Mucosa of descending colon (tissue), 3 donors: ENCODE data around the gene ATP2C2. TPM values are rescaled to one million over a fixed set of nuclear protein-coding genes. Genes with fewer than 3 reads are reported as not detected.
"Not testable (repeated sequence)": the region's sequence is repeated elsewhere in the genome, so short reads cannot be mapped to it uniquely, and the experiment has no call there.

Experiments
- ATAC-seq: fragments of 200-7000 bp; cut with Tn5 transposase; one replicate; pipeline ENCODE4 v1.9.1; 2020; ENCODE audit warnings: mild to moderate bottlenecking, moderate library complexity
- DNase-seq, 3 donors: peaks; one replicate each; pipeline ENCODE4 v3.0.0-alpha.2; 2020
- H3K36me3 ChIP-seq: fragments of 200-600 bp; one replicate; pipeline ENCODE4 v1.8.0; 2021; ENCODE audit warnings: low read depth, mild to moderate bottlenecking
- H3K4me1 ChIP-seq: fragments of 200-600 bp; one replicate; pipeline ENCODE4 v1.8.0; 2021; ENCODE audit warnings: low read depth, mild to moderate bottlenecking
- H3K4me3 ChIP-seq: fragments of 200-600 bp; one replicate; pipeline ENCODE4 v1.8.0; 2021; ENCODE audit warnings: mild to moderate bottlenecking
- H3K9me3 ChIP-seq: fragments of 200-600 bp; one replicate; pipeline ENCODE4 v1.8.0; 2021; ENCODE audit warnings: mild to moderate bottlenecking
- CTCF ChIP-seq: fragments of 200-600 bp; IDR thresholded peaks from one replicate; pipeline ENCODE4 v1.8.0; 2022; ENCODE audit warnings: antibody characterized with exemption, mild to moderate bottlenecking
- intact Hi-C, 2 donors: fragments of 100-400 bp; cut with DNase I in 1 of 2; cut with micrococcal nuclease in 1 of 2; formaldehyde crosslinking; loops; one replicate each; pipeline versions ENCODE4 v1.11.0 to v1.11.1; 2022; cut with DNase I, micrococcal nuclease
- total RNA-seq, 3 donors: library from RNA; stranded (reverse); fragmentation: NEBNext Ultra II Directional in 2 of 3; extraction: Animal tissue kit (Norgen Biotek cat#: 25700) in 2 of 3; gene quantifications; one replicate each; pipeline versions ENCODE4 v1.2.1 to v1.2.4, GENCODE V29; 2021 to 2023
- donor health status: DM: no; HTN: no; CAD: no; lungs with moderate emphysema.
- donor health status: DM: no; HTN: no; CAD: no.
- donor health status: DM: no; HTN: yes; CAD: no.

Gene ATP2C2
- total RNA-seq, 3 donors from 2014 or later = 98.8 to 322 (median 159) TPM

DNA sequence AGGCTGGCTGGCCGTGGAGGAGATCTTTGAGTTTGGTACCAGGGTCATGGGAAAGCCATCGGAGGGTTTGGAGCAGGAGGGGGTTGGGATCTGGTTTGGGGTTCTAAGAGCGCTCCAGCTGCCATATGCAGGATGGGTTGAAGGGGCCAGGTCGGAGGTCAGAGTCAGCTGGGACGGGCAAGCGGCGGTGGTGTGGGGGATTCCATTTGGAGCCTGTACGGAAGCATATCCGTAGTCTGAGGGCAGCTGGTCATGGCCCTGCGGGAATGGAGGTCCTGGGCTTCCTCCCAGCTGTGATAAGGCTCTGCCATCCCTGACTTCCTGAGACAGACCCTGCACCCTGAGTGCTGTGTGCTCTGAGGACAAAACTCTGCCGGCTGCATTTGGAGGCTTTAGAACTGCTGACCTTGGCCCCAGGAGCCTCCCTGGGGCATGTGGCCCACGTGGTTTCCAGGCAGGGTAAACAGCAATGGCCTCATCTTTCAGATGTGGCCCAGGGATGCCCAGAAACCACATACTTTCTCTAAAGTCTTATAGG, 46.5 kb downstream of the ATP2C2 start:
- intact Hi-C loops = no loop called here
- DNase-seq (no peak), ATAC-seq (peak; percentile 9)
- no peak for TF ChIP-seq CTCF
- no peaks in the 10 kb centered on the region for H3K36me3 ChIP-seq
- no peak overlapping the region for H3K4me3 ChIP-seq
- no peaks in the 10 kb centered on the region for H3K9me3 ChIP-seq
- no peaks in the 10 kb centered on the region for H3K4me1 ChIP-seq

- Histone ChIP-seq H3K4me3 (no peak overlapping the region), H3K36me3 (no peaks in the 10 kb centered on the region), H3K9me3 (no peaks in the 10 kb centered on the region), H3K4me1 (no peaks in the 10 kb centered on the region)
- intact Hi-C loops = no loop called here
- TF ChIP-seq CTCF = no peak
- ATAC-seq (no peak), DNase-seq (no peak)
These were observed 48.3 kb downstream of the ATP2C2 start for GRCh38 chr16:84416407-84417321.

DNA sequence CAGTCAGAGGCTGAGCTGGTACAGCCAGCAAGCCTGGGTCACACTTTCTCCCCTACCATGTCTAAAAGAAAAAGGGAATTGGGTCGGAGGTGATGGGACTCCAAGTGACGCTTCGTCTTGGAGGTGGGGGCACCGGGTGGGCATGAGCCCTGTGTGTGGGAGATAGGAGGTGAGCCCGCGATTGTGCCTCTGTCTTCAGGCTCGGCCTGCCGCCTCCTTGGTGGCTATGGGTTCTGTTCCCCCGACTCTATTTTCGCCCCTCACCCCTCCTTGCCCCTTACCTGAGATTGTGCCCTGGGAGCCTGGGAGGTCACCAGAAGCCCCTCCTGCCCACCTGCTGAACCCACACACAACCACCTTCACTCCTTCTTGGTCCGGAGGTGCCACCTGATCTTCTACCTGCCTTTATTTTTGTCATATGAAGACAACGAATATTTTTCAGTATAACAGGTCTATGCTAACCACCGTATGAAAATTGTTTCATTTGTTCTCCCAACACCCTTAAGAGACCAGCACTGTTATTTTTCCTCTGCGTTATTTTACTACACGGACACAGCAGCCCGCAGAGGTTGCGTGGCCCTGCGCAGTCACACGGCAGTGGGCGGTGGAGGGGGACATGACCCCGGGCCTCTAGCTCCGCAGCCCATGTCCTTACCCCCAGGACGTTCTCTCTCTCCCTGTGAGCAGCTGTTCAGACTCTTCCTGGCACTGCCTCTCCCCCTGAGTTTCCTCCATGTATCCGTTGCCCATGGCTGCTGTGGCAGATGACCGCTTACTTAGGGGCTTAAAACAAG, 49.9 kb downstream of the ATP2C2 start:
- TF ChIP-seq CTCF = no peak
- Histone ChIP-seq H3K4me1 (no peaks in the 10 kb centered on the region), H3K4me3 (no peak overlapping the region), H3K9me3 (no peaks in the 10 kb centered on the region), H3K36me3 (no peaks in the 10 kb centered on the region)
- DNase-seq = no peak
- ATAC-seq = no peak
- intact Hi-C loops = no loop called here

DNA sequence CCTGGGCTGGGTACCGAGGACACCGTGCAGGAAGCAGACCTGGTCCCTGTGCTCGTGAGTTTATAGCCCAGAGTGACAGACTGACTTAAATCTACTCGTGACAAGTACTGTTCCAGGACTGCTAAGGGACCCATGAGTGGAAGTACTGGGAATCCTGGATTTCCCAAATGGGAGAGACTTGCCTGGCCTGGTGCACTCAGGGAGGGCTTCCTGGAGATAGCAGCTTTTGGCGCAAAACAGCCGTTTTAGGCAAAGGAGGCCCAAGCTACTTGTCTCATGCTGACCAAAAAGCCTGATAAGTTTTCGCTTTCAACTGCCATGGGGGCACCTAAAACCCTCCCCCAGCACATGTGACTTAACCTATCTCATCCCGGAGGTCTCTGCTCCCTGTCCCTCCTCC, 51.4 kb downstream of the ATP2C2 start:
- ATAC-seq (no peak), DNase-seq (no peak)
- Histone ChIP-seq H3K9me3 (no peaks in the 10 kb centered on the region), H3K4me1 (no peaks in the 10 kb centered on the region), H3K4me3 (no peak overlapping the region), H3K36me3 (no peaks in the 10 kb centered on the region)
- no peak for TF ChIP-seq CTCF
- intact Hi-C loops = no loop called here

DNA sequence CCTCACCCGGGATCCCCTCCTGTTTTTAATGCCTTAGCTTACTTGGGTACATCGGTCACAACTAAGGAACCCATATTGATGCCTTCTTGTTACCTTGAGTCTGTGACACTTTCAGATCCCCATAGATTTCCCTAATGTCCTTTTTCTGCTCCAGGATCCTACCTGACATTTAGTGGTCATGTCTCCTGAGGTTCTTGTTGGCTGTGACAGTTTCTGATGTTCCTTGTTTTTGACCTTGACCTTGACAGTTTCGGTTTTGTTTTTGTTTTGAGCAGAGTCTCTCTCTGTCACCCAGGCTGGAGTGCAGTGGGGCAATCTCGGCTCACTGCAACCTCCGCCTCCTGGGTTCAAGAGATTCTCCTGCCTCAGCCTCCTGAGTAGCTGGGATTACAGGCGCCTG, 52.2 kb downstream of the ATP2C2 start:
- H3K9me3 ChIP-seq, H3K4me3 ChIP-seq, H3K4me1 ChIP-seq, DNase-seq, H3K36me3 ChIP-seq, intact Hi-C loops, ATAC-seq: not testable (repeated sequence)
